ENCODE results near the gene TMEM163.

- TF ChIP-seq GATA2 (IDR thresholded peaks at IDR 0.05; ENCODE audit: low read depth, low read length) (peak; percentile 81), GATA3 (IDR thresholded peaks at IDR 0.05; ENCODE audit: low read depth, low read length) (no peak; the same call in 1 of the 2 replicates)
These were observed 226.9 kb downstream of the TMEM163 start for GRCh38 chr2:134491771-134492441.
